CD4-positive, alpha-beta T cell (primary cell): Measurements from ENCODE around the gene BACH1. TPM values are rescaled to one million over a fixed set of nuclear protein-coding genes. Genes with fewer than 3 reads are reported as not detected.

ENCODE experiments used
- ATAC-seq: fragments of 200-7000 bp; cut with Tn5 transposase; one replicate; pipeline ENCODE4 v1.10.0; 2022; ENCODE audit warnings: mild to moderate bottlenecking; ENCODE audit not compliant: poor library complexity
- CTCF ChIA-PET: fragments of 350-600 bp; sonication (Branson Sonifier 250); formaldehyde crosslinking; loops from one replicate; lab custom pipeline; 2021; ENCODE audit warnings: antibody characterized with exemption, inconsistent platforms; lab: Charles Lee
- POLR2A ChIA-PET: fragments of 350-600 bp; sonication (Branson Sonifier 250); formaldehyde crosslinking; loops from one replicate; lab custom pipeline; 2021; ENCODE audit warnings: antibody characterized with exemption, inconsistent platforms; lab: Charles Lee
- DNase-seq, 14 experiments: peaks; one replicate each; pipeline ENCODE4 v3.0.0-alpha.2; 2013 to 2020; ENCODE audit warnings: mixed read lengths in 2 of 14
- H3K27ac ChIP-seq, 2 donors: one replicate each; pipeline versions ENCODE4 v1.5.1 to v1.7.0; 2013; ENCODE audit warnings: low read length in 2 of 2, low read depth in 1 of 2, mild to moderate bottlenecking in 1 of 2
- H3K27me3 ChIP-seq, 2 experiments: 1 replicate in 1 of 2; 2 replicates in 1 of 2; pipeline versions ENCODE4 v1.6.1 to v1.7.0; 2013; ENCODE audit warnings: low read length in 2 of 2, control low read depth in 1 of 2, mild to moderate bottlenecking in 1 of 2, moderate library complexity in 1 of 2; ENCODE audit not compliant: insufficient read depth in 2 of 2, control insufficient read depth in 1 of 2
- H3K36me3 ChIP-seq: one replicate; pipeline ENCODE4 v1.6.1; 2013; ENCODE audit warnings: low read length, control low read depth; ENCODE audit not compliant: insufficient read depth
- H3K4me1 ChIP-seq: one replicate; pipeline ENCODE4 v1.6.1; 2013; ENCODE audit warnings: low read length, control low read depth; ENCODE audit not compliant: insufficient read depth
- H3K4me3 ChIP-seq: one replicate; pipeline ENCODE4 v1.5.1; 2013; ENCODE audit warnings: mild to moderate bottlenecking, low read length, moderate library complexity
- H3K9me3 ChIP-seq, 2 experiments: 1 replicate in 1 of 2; 2 replicates in 1 of 2; pipeline versions ENCODE4 v1.6.1 to v1.7.0; 2013; ENCODE audit warnings: low read length in 2 of 2, mild to moderate bottlenecking in 2 of 2, control low read depth in 1 of 2, moderate library complexity in 1 of 2; ENCODE audit not compliant: control insufficient read depth in 1 of 2, insufficient read depth in 1 of 2
- H3K27ac Mint-ChIP-seq: one replicate; pipeline ENCODE4 v1.8.0; 2020; ENCODE audit warnings: mixed read lengths
- H3K27me3 Mint-ChIP-seq: one replicate; pipeline ENCODE4 v1.8.0; 2021; ENCODE audit warnings: mixed read lengths
- H3K36me3 Mint-ChIP-seq: one replicate; pipeline ENCODE4 v1.8.0; 2021; ENCODE audit warnings: low read depth, mixed read lengths
- H3K4me1 Mint-ChIP-seq: one replicate; pipeline ENCODE4 v1.8.0; 2021; ENCODE audit warnings: low read depth, mixed read lengths
- H3K4me3 Mint-ChIP-seq: one replicate; pipeline ENCODE4 v1.8.0; 2020; ENCODE audit warnings: mild to moderate bottlenecking, mixed read lengths
- H3K9me3 Mint-ChIP-seq: one replicate; pipeline ENCODE4 v1.8.0; 2020; ENCODE audit warnings: mixed read lengths
- intact Hi-C, 2 experiments: fragments of 100-400 bp; cut with DNase I in 1 of 2; cut with micrococcal nuclease in 1 of 2; formaldehyde crosslinking; loops; one replicate each; pipeline versions ENCODE4 v1.15.1 to v1.9.0; 2023 to 2025; cut with DNase I, micrococcal nuclease
- total RNA-seq, 174 experiments: library from RNA in 2 of 174; stranded (reverse) in 2 of 174; gene quantifications; one replicate each; pipeline ENCODE4 v1.2.3 and lab custom pipeline; 2021 to 2026
- TF ChIP-seq, protein P1 (sequence below): fragments of 200-600 bp; IDR thresholded peaks from one replicate; pipeline ENCODE4 v1.8.0; 2022; ENCODE audit warnings: antibody characterized with exemption, mild to moderate bottlenecking

The BACH1 gene
- total RNA-seq, 2 experiments from 2014 or later = 64.4 to 65.9 TPM

GRCh38 chr21:29287383-29287782, 11.3 kb upstream of the BACH1 start:
- DNase-seq (peak in 1 of 14 experiments; percentile 28), ATAC-seq (no peak)
- Histone ChIP-seq H3K4me1 (no peaks in the 10 kb centered on the region), H3K36me3 (no peaks in the 10 kb centered on the region), H3K27ac (no peak overlapping the region), H3K27me3 (no peaks in the 10 kb centered on the region), H3K9me3 (no peaks in the 10 kb centered on the region), H3K4me3 (no peak overlapping the region)
- no peaks in the 10 kb centered on the region for H3K36me3 Mint-ChIP-seq
- H3K27ac Mint-ChIP-seq = no peak overlapping the region
- TF ChIP-seq, protein P1, sequence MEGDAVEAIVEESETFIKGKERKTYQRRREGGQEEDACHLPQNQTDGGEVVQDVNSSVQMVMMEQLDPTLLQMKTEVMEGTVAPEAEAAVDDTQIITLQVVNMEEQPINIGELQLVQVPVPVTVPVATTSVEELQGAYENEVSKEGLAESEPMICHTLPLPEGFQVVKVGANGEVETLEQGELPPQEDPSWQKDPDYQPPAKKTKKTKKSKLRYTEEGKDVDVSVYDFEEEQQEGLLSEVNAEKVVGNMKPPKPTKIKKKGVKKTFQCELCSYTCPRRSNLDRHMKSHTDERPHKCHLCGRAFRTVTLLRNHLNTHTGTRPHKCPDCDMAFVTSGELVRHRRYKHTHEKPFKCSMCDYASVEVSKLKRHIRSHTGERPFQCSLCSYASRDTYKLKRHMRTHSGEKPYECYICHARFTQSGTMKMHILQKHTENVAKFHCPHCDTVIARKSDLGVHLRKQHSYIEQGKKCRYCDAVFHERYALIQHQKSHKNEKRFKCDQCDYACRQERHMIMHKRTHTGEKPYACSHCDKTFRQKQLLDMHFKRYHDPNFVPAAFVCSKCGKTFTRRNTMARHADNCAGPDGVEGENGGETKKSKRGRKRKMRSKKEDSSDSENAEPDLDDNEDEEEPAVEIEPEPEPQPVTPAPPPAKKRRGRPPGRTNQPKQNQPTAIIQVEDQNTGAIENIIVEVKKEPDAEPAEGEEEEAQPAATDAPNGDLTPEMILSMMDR = no peak
- POLR2A ChIA-PET = no interaction called here
- no peaks in the 10 kb centered on the region for H3K27me3 Mint-ChIP-seq
- intact Hi-C loops = no loop called here
- H3K4me3 Mint-ChIP-seq = no peak overlapping the region
- CTCF ChIA-PET = no interaction called here
- no peaks in the 10 kb centered on the region for H3K9me3 Mint-ChIP-seq
- no peaks in the 10 kb centered on the region for H3K4me1 Mint-ChIP-seq

DNA sequence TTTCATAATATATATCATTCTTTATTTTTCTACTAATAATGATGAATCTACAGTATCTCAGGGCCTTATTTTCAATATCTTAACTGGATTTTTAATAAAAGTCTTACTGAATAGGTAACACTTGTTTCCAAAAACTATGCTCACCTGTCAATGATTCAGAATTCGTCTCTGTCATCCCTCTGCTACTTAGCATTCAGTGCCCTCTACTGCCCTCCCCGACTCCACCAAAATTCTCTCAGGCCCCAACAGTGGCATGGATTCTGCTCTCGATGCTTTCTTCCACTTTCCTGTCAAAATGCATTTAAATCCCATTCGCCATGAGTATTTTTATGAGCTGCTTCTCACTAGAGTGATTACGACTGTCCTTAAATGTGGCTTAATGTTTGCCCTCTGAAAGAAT, 10.5 kb upstream of the BACH1 start:
- no peak for ATAC-seq
- Mint-ChIP-seq H3K27ac (no peak overlapping the region), H3K36me3 (no peaks in the 10 kb centered on the region), H3K9me3 (no peaks in the 10 kb centered on the region), H3K4me1 (no peaks in the 10 kb centered on the region), H3K4me3 (no peak overlapping the region), H3K27me3 (no peaks in the 10 kb centered on the region)
- Histone ChIP-seq H3K27me3 (no peaks in the 10 kb centered on the region), H3K4me3 (no peak overlapping the region), H3K36me3 (no peaks in the 10 kb centered on the region), H3K4me1 (no peaks in the 10 kb centered on the region), H3K9me3 (no peaks in the 10 kb centered on the region), H3K27ac (no peak overlapping the region)
- CTCF ChIA-PET = interaction anchor here (1.2 kb wide), 1 partner anchor 92 kb away, joined by 3 read pairs; no protein-coding TSS in a partner anchor
- intact Hi-C loops = no loop called here
- no peak for DNase-seq
- POLR2A ChIA-PET = interaction anchor here (1.6 kb wide), 1 partner anchor 11 kb away, joined by 5 read pairs; no protein-coding TSS in a partner anchor
- TF ChIP-seq, protein P1 = no peak

DNA sequence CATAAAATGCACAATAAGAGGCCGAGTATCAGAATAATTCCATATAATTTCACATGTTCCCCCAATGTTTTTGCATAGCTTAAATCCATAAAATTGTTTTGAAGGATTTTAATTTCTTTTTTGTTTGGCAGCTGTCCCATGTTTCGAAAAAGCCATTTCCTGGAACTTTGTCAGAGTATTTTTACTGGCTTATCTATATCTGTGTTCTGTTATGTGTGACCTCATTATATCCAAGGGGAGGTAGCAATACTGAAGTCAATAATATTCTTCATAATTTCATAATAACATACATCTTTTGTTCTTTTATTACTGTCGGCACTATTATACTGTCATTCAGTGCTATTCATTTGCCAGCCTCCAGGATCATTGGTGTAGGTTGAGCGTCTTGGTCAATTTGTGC, 9.4 kb upstream of the BACH1 start:
- CTCF ChIA-PET = no interaction called here
- POLR2A ChIA-PET = interaction anchor here (1.6 kb wide), 1 partner anchor 10 kb away, joined by 5 read pairs; no protein-coding TSS in a partner anchor
- H3K27me3 Mint-ChIP-seq = no peaks in the 10 kb centered on the region
- DNase-seq (no peak), ATAC-seq (no peak)
- intact Hi-C loops = no loop called here
- no peaks in the 10 kb centered on the region for H3K9me3 ChIP-seq
- no peaks in the 10 kb centered on the region for H3K27me3 ChIP-seq
- peaks cover 11% of the 10 kb centered on the region for H3K4me1 Mint-ChIP-seq
- no peak overlapping the region for H3K4me3 ChIP-seq
- no peak overlapping the region for H3K4me3 Mint-ChIP-seq
- no peaks in the 10 kb centered on the region for H3K36me3 Mint-ChIP-seq
- no peak overlapping the region for H3K27ac Mint-ChIP-seq
- H3K4me1 ChIP-seq = peaks cover 4% of the 10 kb centered on the region
- H3K36me3 ChIP-seq = no peaks in the 10 kb centered on the region
- TF ChIP-seq, protein P1 = no peak
- H3K9me3 Mint-ChIP-seq = no peaks in the 10 kb centered on the region
- no peak overlapping the region for H3K27ac ChIP-seq
